NCI-H146 treated with DMSO at 0.1 percent for 48 hours (cell line): ENCODE results near the gene UMOD.

Source experiments
- DNase-seq: peaks from one replicate; lab custom pipeline; 2025; ENCODE audit not compliant: unreplicated experiment; lab: John Stamatoyannopoulos, UW

Gene UMOD

GRCh38 chr16:20364051-20364450 lies 11.5 kb upstream of the UMOD start:
- DNase-seq, result no peak

GRCh38 chr16:20363191-20363590 lies 10.7 kb upstream of the UMOD start:
- DNase-seq, result no peak

GRCh38 chr16:20359997-20360396 lies 7.5 kb upstream of the UMOD start:
- DNase-seq, result no peak

GRCh38 chr16:20355114-20355782 lies 2.7 kb upstream of the UMOD start:
- DNase-seq, result no peak

GRCh38 chr16:20353379-20353778 lies 864 bp upstream of the UMOD start:
- DNase-seq, result no peak

GRCh38 chr16:20349615-20350014 lies 2.9 kb downstream of the UMOD start:
- no peak for DNase-seq

GRCh38 chr16:20348365-20349185 lies 3.9 kb downstream of the UMOD start:
- no peak for DNase-seq

- no peak for DNase-seq
Observed at GRCh38 chr16:20347666-20348364, 4.7 kb downstream of the UMOD start.

GRCh38 chr16:20344611-20345010 lies 7.9 kb downstream of the UMOD start:
- DNase-seq, result no peak

GRCh38 chr16:20339744-20340143 lies 12.8 kb downstream of the UMOD start:
- DNase-seq, result no peak

GRCh38 chr16:20336955-20337354 lies 15.6 kb downstream of the UMOD start:
- no peak for DNase-seq

GRCh38 chr16:20334396-20334795 lies 18.1 kb downstream of the UMOD start:
- DNase-seq, result no peak

GRCh38 chr16:20333120-20333519 lies 19.4 kb downstream of the UMOD start:
- no peak for DNase-seq

GRCh38 chr16:20332411-20332810 lies 20.1 kb downstream of the UMOD start:
- no peak for DNase-seq

- no peak for DNase-seq
Observed at GRCh38 chr16:20331635-20332034, 20.9 kb downstream of the UMOD start.

- no peak for DNase-seq
Observed at GRCh38 chr16:20329392-20330138, 22.9 kb downstream of the UMOD start.

GRCh38 chr16:20327444-20328041 lies 25.0 kb downstream of the UMOD start, which contains the start of gene GP2:
GP2 (minus strand) TSS chr16:20327513; CDS start chr16:20326431, 1,082 bp downstream.
- DNase-seq, result peak; percentile 2

GRCh38 chr16:20326321-20326720 lies 26.2 kb downstream of the UMOD start:
- no peak for DNase-seq

- no peak for DNase-seq
Observed at GRCh38 chr16:20325005-20325404, 27.5 kb downstream of the UMOD start.

- DNase-seq, result no peak
Observed at GRCh38 chr16:20323591-20324117, 28.9 kb downstream of the UMOD start.
